Measurements from ENCODE around the gene C9orf50.

GRCh38 chr9:129637102-129637501 is 16.2 kb upstream of the C9orf50 start:
- TF ChIP-seq CTCF (IDR thresholded peaks at IDR 0.05; ENCODE audit: low read length) (no peak), EZH2 (optimal IDR thresholded peaks at IDR 0.05; ENCODE audit: low read depth, low read length) (no peak), EZH2phosphoT487 (IDR thresholded peaks at IDR 0.05; ENCODE audit: low read length) (no peak)
